Esophagus squamous epithelium (tissue), 4 donors: ENCODE data around the gene ZWINT.

Experiments
- POLR2A ChIP-seq, 4 donors: fragments of 450-650 bp; IDR thresholded peaks; one replicate each; pipeline ENCODE4 v1.6.1; 2017; ENCODE audit warnings: antibody characterized with exemption in 4 of 4, mild to moderate bottlenecking in 4 of 4, moderate library complexity in 3 of 4
- TF ChIP-seq, protein P1 (sequence below), 6 experiments: fragments of 450-650 bp in 4 of 6; fragments of 200-600 bp in 2 of 6; sonication (generic) in 2 of 6; IDR thresholded peaks; one replicate each; pipeline ENCODE4 v1.5.1; 2016 to 2019; ENCODE audit warnings: antibody characterized with exemption in 6 of 6, mild to moderate bottlenecking in 4 of 6, moderate library complexity in 4 of 6

DNA sequence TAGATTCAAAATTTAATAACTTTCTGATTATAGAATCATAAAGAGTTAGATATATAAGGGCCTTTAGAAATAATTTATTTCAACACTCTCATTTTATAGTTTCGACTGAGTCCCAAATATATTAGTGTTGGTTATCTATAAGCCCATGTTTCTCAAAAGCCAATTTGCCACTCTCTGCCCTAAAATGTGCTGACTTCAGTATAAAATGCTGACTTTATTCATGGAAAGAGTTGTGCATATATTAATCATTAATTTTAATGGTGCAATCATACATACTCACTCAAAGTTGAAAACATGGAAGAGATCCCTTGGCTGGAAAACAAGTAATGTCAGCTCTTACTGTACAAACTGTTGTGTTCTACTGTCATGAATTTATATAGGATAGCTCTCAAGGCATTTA, 19.4 kb downstream of the ZWINT start:
- TF ChIP-seq, protein P1, sequence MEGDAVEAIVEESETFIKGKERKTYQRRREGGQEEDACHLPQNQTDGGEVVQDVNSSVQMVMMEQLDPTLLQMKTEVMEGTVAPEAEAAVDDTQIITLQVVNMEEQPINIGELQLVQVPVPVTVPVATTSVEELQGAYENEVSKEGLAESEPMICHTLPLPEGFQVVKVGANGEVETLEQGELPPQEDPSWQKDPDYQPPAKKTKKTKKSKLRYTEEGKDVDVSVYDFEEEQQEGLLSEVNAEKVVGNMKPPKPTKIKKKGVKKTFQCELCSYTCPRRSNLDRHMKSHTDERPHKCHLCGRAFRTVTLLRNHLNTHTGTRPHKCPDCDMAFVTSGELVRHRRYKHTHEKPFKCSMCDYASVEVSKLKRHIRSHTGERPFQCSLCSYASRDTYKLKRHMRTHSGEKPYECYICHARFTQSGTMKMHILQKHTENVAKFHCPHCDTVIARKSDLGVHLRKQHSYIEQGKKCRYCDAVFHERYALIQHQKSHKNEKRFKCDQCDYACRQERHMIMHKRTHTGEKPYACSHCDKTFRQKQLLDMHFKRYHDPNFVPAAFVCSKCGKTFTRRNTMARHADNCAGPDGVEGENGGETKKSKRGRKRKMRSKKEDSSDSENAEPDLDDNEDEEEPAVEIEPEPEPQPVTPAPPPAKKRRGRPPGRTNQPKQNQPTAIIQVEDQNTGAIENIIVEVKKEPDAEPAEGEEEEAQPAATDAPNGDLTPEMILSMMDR (IDR thresholded peaks at IDR 0.05), result no peak
- no peak for TF ChIP-seq POLR2A (IDR thresholded peaks at IDR 0.05)
